HS-5 (cell line): ENCODE data around the gene MORN1.

Source experiments
- DNase-seq: peaks from one replicate; pipeline ENCODE4 v3.0.0-alpha.2; 2012; ENCODE audit warnings: low read depth

Gene MORN1

GRCh38 chr1:2318314-2319278 is 72.8 kb downstream of the MORN1 start:
- DNase-seq = no peak

- no peak for DNase-seq
Observed at GRCh38 chr1:2317230-2318065, 73.9 kb downstream of the MORN1 start.

- DNase-seq = no peak
Observed at GRCh38 chr1:2316451-2316961, 74.8 kb downstream of the MORN1 start.

- DNase-seq = no peak
Observed at GRCh38 chr1:2315674-2316450, 75.5 kb downstream of the MORN1 start.

GRCh38 chr1:2314803-2315673 is 76.3 kb downstream of the MORN1 start:
- DNase-seq = no peak

GRCh38 chr1:2314273-2314802 is 77.0 kb downstream of the MORN1 start:
- no peak for DNase-seq

GRCh38 chr1:2313651-2314261 is 77.6 kb downstream of the MORN1 start:
- no peak for DNase-seq

- DNase-seq = no peak
Observed at GRCh38 chr1:2312515-2313301, 78.6 kb downstream of the MORN1 start.

- no peak for DNase-seq
Observed at GRCh38 chr1:2312160-2312514, 79.2 kb downstream of the MORN1 start.

GRCh38 chr1:2311184-2312032 is 79.9 kb downstream of the MORN1 start:
- DNase-seq = no peak

GRCh38 chr1:2310332-2311183 is 80.8 kb downstream of the MORN1 start:
- no peak for DNase-seq

- no peak for DNase-seq
Observed at GRCh38 chr1:2308844-2309243, 82.5 kb downstream of the MORN1 start.

GRCh38 chr1:2307972-2308371 is 83.4 kb downstream of the MORN1 start:
- no peak for DNase-seq

- no peak for DNase-seq
Observed at GRCh38 chr1:2307064-2307605, 84.2 kb downstream of the MORN1 start.

GRCh38 chr1:2306151-2306978 is 85.0 kb downstream of the MORN1 start:
- DNase-seq = no peak

GRCh38 chr1:2304921-2305681 is 86.3 kb downstream of the MORN1 start:
- DNase-seq = no peak
